ENCODE data around the gene COX5A.
"Not testable (repeated sequence)": the region's sequence is repeated elsewhere in the genome, so short reads cannot be mapped to it uniquely, and the experiment has no call there.

Gene COX5A

GRCh38 chr15:74955017-74955416, 17.1 kb upstream of the COX5A start:
- DNase-seq: no peak

GRCh38 chr15:74954515-74954914, 16.6 kb upstream of the COX5A start:
- DNase-seq: peak; percentile 15 to 39

GRCh38 chr15:74951006-74951405, 13.1 kb upstream of the COX5A start:
- no peak for DNase-seq

- peak; percentile 68 to 86 for DNase-seq
Observed at GRCh38 chr15:74950078-74950908, 12.4 kb upstream of the COX5A start.

GRCh38 chr15:74937272-74937589, 642 bp downstream of the COX5A start:
- peak in 1 of 2 experiments; percentile 40 for DNase-seq

GRCh38 chr15:74935193-74935592, 2.7 kb downstream of the COX5A start:
- peak; percentile 16 to 55 for DNase-seq

- no peak for DNase-seq
Observed at GRCh38 chr15:74933573-74933972, 4.3 kb downstream of the COX5A start.

- DNase-seq: no peak
Observed at GRCh38 chr15:74928771-74929198, 9.1 kb downstream of the COX5A start.

- no peak for DNase-seq
Observed at GRCh38 chr15:74924525-74924924, 13.3 kb downstream of the COX5A start.

- DNase-seq: no peak
Observed at GRCh38 chr15:74920456-74920855, 17.4 kb downstream of the COX5A start.

GRCh38 chr15:74917676-74918075, 20.2 kb downstream of the COX5A start:
- no peak for DNase-seq

GRCh38 chr15:74913799-74914198, 24.1 kb downstream of the COX5A start:
- DNase-seq: not testable (repeated sequence)

GRCh38 chr15:74913041-74913440, 24.8 kb downstream of the COX5A start:
- DNase-seq: no peak

- DNase-seq: no peak
Observed at GRCh38 chr15:74908635-74909034, 29.2 kb downstream of the COX5A start.

GRCh38 chr15:74907163-74907870, 30.6 kb downstream of the COX5A start:
- DNase-seq: peak in 1 of 2 experiments; percentile 54

GRCh38 chr15:74906450-74907162, 31.3 kb downstream of the COX5A start, which contains the start of gene FAM219B:
Gene FAM219B, minus strand, starts transcription at chr15:74906851. Its CDS starts 51 bp downstream, at chr15:74906800.
- peak; percentile 73 to 90 for DNase-seq

- DNase-seq: peak; percentile 50 to 69
Observed at GRCh38 chr15:74906067-74906449, 31.8 kb downstream of the COX5A start.

GRCh38 chr15:74904190-74904805, 33.6 kb downstream of the COX5A start:
- DNase-seq: no peak

- no peak for DNase-seq
Observed at GRCh38 chr15:74903676-74904075, 34.2 kb downstream of the COX5A start.

- no peak for DNase-seq
Observed at GRCh38 chr15:74902295-74903075, 35.4 kb downstream of the COX5A start.

GRCh38 chr15:74901612-74902063, 36.2 kb downstream of the COX5A start:
- DNase-seq: peak; percentile 23 to 51

GRCh38 chr15:74897300-74897701, 40.6 kb downstream of the COX5A start:
- DNase-seq: no peak
